OCI-LY7 (cell line): ENCODE results near the gene RNF19B. TPM values are rescaled to one million over a fixed set of nuclear protein-coding genes. Genes with fewer than 3 reads are reported as not detected.

ENCODE experiments used
- BruUV-seq: library from RNA; stranded (reverse); fragments of 400-500 nt; replicated peaks from 2 replicates; lab custom pipeline; 2021; lab: Mats Ljungman, UMichigan
- CTCF ChIA-PET: fragments of 300-600 bp; sonication (Branson Sonifier 250); formaldehyde crosslinking; loops from one replicate; lab custom pipeline; 2022; ENCODE audit warnings: antibody characterized with exemption; ENCODE audit not compliant: unreplicated experiment; lab: Charles Lee
- POLR2A ChIA-PET: fragments of 300-600 bp; sonication (Branson Sonifier 250); formaldehyde crosslinking; loops from one replicate; lab custom pipeline; 2022; ENCODE audit warnings: antibody characterized with exemption; lab: Charles Lee
- DNase-seq: peaks from one replicate; pipeline ENCODE4 v3.0.0-alpha.2; 2015; ENCODE audit warnings: low spot score
- H2AFZ ChIP-seq: fragments of 200-600 bp; sonication (generic), shearing (Covaris generic); 2 replicates; pipeline ENCODE4 v1.6.1; 2014; ENCODE audit warnings: mild to moderate bottlenecking, antibody characterized with exemption, low read length, moderate library complexity
- H3K27ac ChIP-seq: fragments of 200-600 bp; sonication (generic); 2 replicates; pipeline ENCODE4 v1.5.1; 2014; ENCODE audit warnings: mixed run types, low read depth, mild to moderate bottlenecking, moderate library complexity, low read length, inconsistent platforms; ENCODE audit not compliant: poor library complexity, severe bottlenecking
- H3K36me3 ChIP-seq: fragments of 200-600 bp; sonication (generic); 2 replicates; pipeline ENCODE4 v1.6.1; 2014; ENCODE audit warnings: mild to moderate bottlenecking, antibody characterized with exemption, low read length, moderate library complexity, mixed read lengths; ENCODE audit not compliant: insufficient read depth
- H3K4me1 ChIP-seq: fragments of 200-600 bp; sonication (generic); 2 replicates; pipeline ENCODE4 v1.5.1; 2014; ENCODE audit warnings: mild to moderate bottlenecking, low read length; ENCODE audit not compliant: insufficient read depth, poor library complexity, severe bottlenecking
- H3K4me2 ChIP-seq: fragments of 200-600 bp; sonication (generic); 2 replicates; pipeline ENCODE4 v1.6.1; 2014; ENCODE audit warnings: mild to moderate bottlenecking, low read length
- H3K4me3 ChIP-seq: fragments of 200-600 bp; sonication (generic); 2 replicates; pipeline ENCODE4 v1.5.1; 2014; ENCODE audit warnings: mild to moderate bottlenecking, low read depth, low read length; ENCODE audit not compliant: poor library complexity, severe bottlenecking
- H3K79me2 ChIP-seq: fragments of 200-600 bp; sonication (generic); 2 replicates; pipeline ENCODE4 v1.6.1; 2016; ENCODE audit warnings: low read depth, mild to moderate bottlenecking, low read length, moderate library complexity, mixed read lengths; ENCODE audit not compliant: insufficient read depth
- H3K9me2 ChIP-seq: fragments of 200-600 bp; sonication (generic); 2 replicates; pipeline ENCODE4 v1.6.1; 2016; ENCODE audit warnings: mild to moderate bottlenecking, low read length, mixed read lengths; ENCODE audit not compliant: insufficient read depth
- H3K9me3 ChIP-seq: fragments of 200-600 bp; sonication (generic); 2 replicates; pipeline ENCODE4 v1.6.1; 2014; ENCODE audit warnings: mild to moderate bottlenecking, mixed run types, low read length, mixed read lengths
- H4K20me1 ChIP-seq: fragments of 200-600 bp; sonication (generic); 2 replicates; pipeline ENCODE4 v1.6.1; 2014; ENCODE audit warnings: mild to moderate bottlenecking, antibody characterized with exemption, low read length, moderate library complexity, mixed read lengths; ENCODE audit not compliant: insufficient read depth
- CTCF ChIP-seq: fragments of 200-600 bp; sonication (generic); conservative IDR thresholded peaks from 2 replicates; pipeline ENCODE4 v1.5.1; 2014; ENCODE audit warnings: mild to moderate bottlenecking, antibody characterized with exemption, low read length, moderate library complexity, mixed read lengths
- EZH2phosphoT487 ChIP-seq: fragments of 200-600 bp; sonication (generic); IDR thresholded peaks from 2 replicates; pipeline ENCODE4 v1.6.1; 2018; ENCODE audit warnings: low read depth, borderline replicate concordance, mild to moderate bottlenecking, mixed run types, antibody characterized with exemption, low read length, moderate library complexity, mixed read lengths
- intact Hi-C: fragments of 100-400 bp; cut with micrococcal nuclease; formaldehyde crosslinking; loops from one replicate; pipeline ENCODE4 v1.10.0; 2022; ENCODE audit not compliant: unreplicated experiment
- total RNA-seq, 2 experiments: library from RNA; depleted of rRNA in 1 of 2; stranded (reverse); fragments of >200 nt in 1 of 2; shearing (Covaris generic) in 1 of 2; gene quantifications; 2 replicates each; pipeline ENCODE4 v1.2.3, GENCODE V29; 2014 to 2022

The RNF19B gene
- total RNA-seq, 2 experiments from 2014 or later = 23.0 to 36.8 TPM

GRCh38 chr1:32960342-32960741 lies 4.3 kb downstream of the RNF19B start:
- Histone ChIP-seq H2AFZ (no peak overlapping the region), H3K9me3 (peaks cover 11% of the 10 kb centered on the region; the same call in 1 of the 2 replicates), H3K79me2 (peaks cover 85% of the 10 kb centered on the region), H3K4me3 (peak overlapping the region; percentile 96), H3K4me2 (peak overlapping the region; percentile 83), H4K20me1 (peaks cover 9% of the 10 kb centered on the region; the same call in 1 of the 2 replicates), H3K9me2 (no peaks in the 10 kb centered on the region), H3K27ac (peak overlapping the region; percentile 85), H3K36me3 (peaks cover 17% of the 10 kb centered on the region), H3K4me1 (peaks cover 61% of the 10 kb centered on the region)
- CTCF ChIA-PET = no interaction called here
- BruUV-seq = no TSS peak
- POLR2A ChIA-PET = interaction anchor here (0.5 to 2.6 kb wide), 5 partner anchors 11 to 248 kb away, joined by 3 to 26 read pairs (median 4); no protein-coding TSS in a partner anchor
- intact Hi-C loops = loop anchor here (5.0 kb wide), 1 partner anchor 143 kb away; the partner anchor contains the start of genes S100PBP and YARS1
- no peak for TF ChIP-seq EZH2phosphoT487
- TF ChIP-seq CTCF = no peak
- no peak for DNase-seq

GRCh38 chr1:32958827-32959226 lies 5.8 kb downstream of the RNF19B start:
- Histone ChIP-seq H3K4me2 (peak overlapping the region; percentile 83), H3K79me2 (peaks cover 98% of the 10 kb centered on the region), H2AFZ (no peak overlapping the region; the same call in 1 of the 2 replicates), H3K9me2 (no peaks in the 10 kb centered on the region), H3K4me1 (peaks cover 70% of the 10 kb centered on the region), H3K36me3 (peaks cover 25% of the 10 kb centered on the region), H3K9me3 (peaks cover 11% of the 10 kb centered on the region; the same call in 1 of the 2 replicates), H4K20me1 (peaks cover 9% of the 10 kb centered on the region; the same call in 1 of the 2 replicates), H3K27ac (peak overlapping the region; percentile 85), H3K4me3 (peak overlapping the region; percentile 43)
- ChIA-PET CTCF (interaction anchor here (1.3 kb wide), 1 partner anchor 33 kb away, joined by 3 read pairs; no protein-coding TSS in a partner anchor), POLR2A (interaction anchor here (0.6 to 2.0 kb wide), 6 partner anchors 12 to 62 kb away, joined by 3 to 10 read pairs (median 4); no protein-coding TSS in a partner anchor)
- TF ChIP-seq CTCF (no peak), EZH2phosphoT487 (no peak)
- intact Hi-C loops = no loop called here
- no peak for DNase-seq
- no TSS peak for BruUV-seq

- ChIA-PET CTCF (no interaction called here), POLR2A (interaction anchor here (0.6 to 2.0 kb wide), 3 partner anchors 8 to 81 kb away, joined by 3 to 8 read pairs (median 4); partner anchors contain the start of gene RNF19B)
Observed at GRCh38 chr1:32957017-32957416, 7.6 kb downstream of the RNF19B start.

More at GRCh38 chr1:32957017-32957416, 7.6 kb downstream of the RNF19B start:
- DNase-seq = peak; percentile 51
- TF ChIP-seq EZH2phosphoT487 = no peak
- no peak for TF ChIP-seq CTCF
- Histone ChIP-seq H3K36me3 (peaks cover 27% of the 10 kb centered on the region), H2AFZ (no peak overlapping the region), H3K4me3 (peak overlapping the region; percentile 8), H3K9me3 (peaks cover 11% of the 10 kb centered on the region; the same call in 1 of the 2 replicates), H3K4me2 (peak overlapping the region; percentile 83), H3K4me1 (peaks cover 87% of the 10 kb centered on the region), H3K9me2 (no peaks in the 10 kb centered on the region), H3K79me2 (peaks cover 98% of the 10 kb centered on the region), H4K20me1 (no peaks in the 10 kb centered on the region), H3K27ac (peak overlapping the region; percentile 85)
- intact Hi-C loops = no loop called here
- no TSS peak for BruUV-seq
